IMR-90 (cell line): ENCODE measurements around the gene C10orf67. TPM values are rescaled to one million over a fixed set of nuclear protein-coding genes. Genes with fewer than 3 reads are reported as not detected.

Experiments
- ATAC-seq: fragments of 200-7000 bp; cut with Tn5 transposase; 2 replicates; pipeline ENCODE4 v1.9.1; 2020; ENCODE audit warnings: low read depth, mild to moderate bottlenecking, moderate library complexity
- BruUV-seq: library from RNA; stranded (reverse); fragments of 400-500 nt; replicated peaks from 2 replicates; lab custom pipeline; 2021; lab: Mats Ljungman, UMichigan
- CTCF ChIA-PET: fragments of 300-600 bp; formaldehyde crosslinking; extraction: SDS; loops from one replicate; lab custom pipeline; 2021; ENCODE audit warnings: antibody characterized with exemption; lab: Yijun Ruan, JAX
- POLR2A ChIA-PET: fragments of 300-600 bp; sonication (Branson Sonifier 250); formaldehyde crosslinking; loops from one replicate; lab custom pipeline; 2022; ENCODE audit warnings: antibody characterized with exemption; ENCODE audit not compliant: unreplicated experiment; lab: Charles Lee
- DNase-seq: peaks from one replicate; pipeline ENCODE4 v3.0.0; 2013
- H2AFZ ChIP-seq: replicated peaks from 2 replicates; pipeline ENCODE3; 2013; ENCODE audit warnings: low read length, mild to moderate bottlenecking; ENCODE audit not compliant: poor library complexity
- H2AK5ac ChIP-seq: 2 replicates; pipeline ENCODE4 v1.6.1; 2013; ENCODE audit warnings: low read depth, low read length, inconsistent platforms
- H2AK9ac ChIP-seq: replicated peaks from 2 replicates; pipeline ENCODE3; 2013; ENCODE audit warnings: mild to moderate bottlenecking, low read depth, low read length, moderate library complexity; ENCODE audit not compliant: poor library complexity
- H2BK120ac ChIP-seq: 2 replicates; pipeline ENCODE4 v1.6.1; 2013; ENCODE audit warnings: low read depth, low read length, inconsistent platforms
- H2BK15ac ChIP-seq: 3 replicates; pipeline ENCODE4 v1.6.1; 2013; ENCODE audit warnings: low read depth, low read length, inconsistent platforms
- H2BK20ac ChIP-seq: 2 replicates; pipeline ENCODE4 v1.6.1; 2013; ENCODE audit warnings: low read depth, mild to moderate bottlenecking, inconsistent platforms, low read length, moderate library complexity
- H2BK5ac ChIP-seq: 2 replicates; pipeline ENCODE4 v1.6.1; 2013; ENCODE audit warnings: mild to moderate bottlenecking, low read depth, low read length, inconsistent platforms; ENCODE audit not compliant: poor library complexity, severe bottlenecking
- H3K14ac ChIP-seq: replicated peaks from 2 replicates; pipeline ENCODE4 v1.6.1; 2013; ENCODE audit warnings: low read depth, low read length, inconsistent platforms
- H3K18ac ChIP-seq: 2 replicates; pipeline ENCODE4 v1.6.1; 2013; ENCODE audit warnings: low read depth, low read length, control low read depth
- H3K23ac ChIP-seq: 2 replicates; pipeline ENCODE4 v1.6.1; 2013; ENCODE audit warnings: low read depth, low read length, inconsistent platforms
- H3K27ac ChIP-seq: 2 replicates; pipeline ENCODE4 v1.5.1; 2013; ENCODE audit warnings: mild to moderate bottlenecking, control low read depth, low read length; ENCODE audit not compliant: insufficient read depth
- H3K27me3 ChIP-seq: 2 replicates; pipeline ENCODE4 v1.6.1; 2013; ENCODE audit warnings: low read length; ENCODE audit not compliant: control insufficient read depth, insufficient read depth
- H3K36me3 ChIP-seq: 2 replicates; pipeline ENCODE4 v1.6.1; 2013; ENCODE audit warnings: low read length, mixed read lengths; ENCODE audit not compliant: control insufficient read depth, insufficient read depth
- H3K4ac ChIP-seq: 2 replicates; pipeline ENCODE4 v1.6.1; 2013; ENCODE audit warnings: low read depth, low read length, inconsistent platforms
- H3K4me1 ChIP-seq: 2 replicates; pipeline ENCODE4 v1.6.1; 2013; ENCODE audit warnings: low read length, mixed read lengths; ENCODE audit not compliant: control insufficient read depth, insufficient read depth
- H3K4me2 ChIP-seq: 2 replicates; pipeline ENCODE4 v1.6.1; 2013; ENCODE audit warnings: low read depth, mild to moderate bottlenecking, control low read depth, low read length, moderate library complexity
- H3K4me3 ChIP-seq: 2 replicates; pipeline ENCODE4 v1.5.1; 2013; ENCODE audit warnings: low read depth, mild to moderate bottlenecking, control low read depth, low read length, moderate library complexity; ENCODE audit not compliant: insufficient read depth
- H3K56ac ChIP-seq: 2 replicates; pipeline ENCODE4 v1.6.1; 2013; ENCODE audit warnings: low read length, inconsistent platforms; ENCODE audit not compliant: insufficient read depth; ENCODE audit errors: extremely low read depth
- H3K79me1 ChIP-seq, 2 experiments: 2 replicates each; pipeline ENCODE4 v1.6.1; 2013; ENCODE audit warnings: low read length in 2 of 2, inconsistent platforms in 1 of 2, low read depth in 1 of 2
- H3K9ac ChIP-seq: 2 replicates; pipeline ENCODE4 v1.6.1; 2013; ENCODE audit warnings: low read depth, low read length, control low read depth
- H3K9me1 ChIP-seq: 2 replicates; pipeline ENCODE4 v1.6.1; 2013; ENCODE audit warnings: low read length, inconsistent platforms; ENCODE audit not compliant: insufficient read depth
- H3K9me3 ChIP-seq: 2 replicates; pipeline ENCODE4 v1.6.1; 2013; ENCODE audit warnings: low read length; ENCODE audit not compliant: control insufficient read depth, insufficient read depth
- H4K20me1 ChIP-seq: 2 replicates; pipeline ENCODE4 v1.6.1; 2013; ENCODE audit warnings: low read length, inconsistent platforms; ENCODE audit not compliant: insufficient read depth
- H4K5ac ChIP-seq: 2 replicates; pipeline ENCODE4 v1.6.1; 2013; ENCODE audit warnings: mild to moderate bottlenecking, low read depth, low read length, control low read depth
- H4K8ac ChIP-seq, 2 experiments: 2 replicates each; pipeline ENCODE4 v1.6.1; 2013; ENCODE audit warnings: low read depth in 2 of 2, low read length in 2 of 2, control low read depth in 1 of 2, inconsistent platforms in 1 of 2
- H4K91ac ChIP-seq: 2 replicates; pipeline ENCODE4 v1.6.1; 2013; ENCODE audit warnings: low read depth, low read length, inconsistent platforms; ENCODE audit not compliant: insufficient read depth
- FOS ChIP-seq: fragments of 150-350 bp; IDR thresholded peaks from 2 replicates; pipeline ENCODE4 v1.6.1; 2016; ENCODE audit warnings: low read depth, low read length
- MAZ ChIP-seq: IDR thresholded peaks from 2 replicates; pipeline ENCODE4 v1.6.1; 2012; ENCODE audit warnings: low read depth, mild to moderate bottlenecking, low read length, improper control_type of control experiment, moderate library complexity, borderline replicate concordance
- NFE2L2 ChIP-seq: fragments of 150-350 bp; IDR thresholded peaks from 2 replicates; pipeline ENCODE4 v1.6.1; 2016; ENCODE audit warnings: low read depth, mild to moderate bottlenecking, low read length
- RAD21 ChIP-seq: IDR thresholded peaks from 2 replicates; pipeline ENCODE4 v1.6.1; 2012; ENCODE audit warnings: low read length, improper control_type of control experiment
- RCOR1 ChIP-seq: IDR thresholded peaks from 2 replicates; pipeline ENCODE4 v1.6.1; 2012; ENCODE audit warnings: mild to moderate bottlenecking, low read length, improper control_type of control experiment; ENCODE audit not compliant: insufficient replicate concordance
- USF2 ChIP-seq: fragments of 150-350 bp; IDR thresholded peaks from 2 replicates; pipeline ENCODE4 v1.6.1; 2017; ENCODE audit warnings: mild to moderate bottlenecking, antibody characterized with exemption, low read length, low read depth
- WGBS, 2 experiments: methylation state at CpG; one replicate each; pipeline versions ENCODE4 v1.1.5 to v1.1.7; 2013; ENCODE audit warnings: missing lambda C conversion rate in 2 of 2; ENCODE audit not compliant: insufficient read length in 1 of 2; ENCODE audit errors: extremely low coverage in 2 of 2; 5-methylcytosine and 5-hydroxymethylcytosine counted together
- dilution Hi-C: fragments of 300-500 bp; cut with HindIII; formaldehyde crosslinking; loops from one replicate; pipeline ENCODE4 v1.14.3; 2018; ENCODE audit warnings: low sequenced_read_pairs; ENCODE audit not compliant: unreplicated experiment
- in situ Hi-C: fragments of 300-500 bp; cut with MboI; formaldehyde crosslinking; loops from 3 replicates; pipeline ENCODE4 v1.14.3; 2019; ENCODE audit warnings: low sequenced_read_pairs, inconsistent platforms, mixed read lengths
- intact Hi-C: fragments of 100-400 bp; cut with micrococcal nuclease; formaldehyde crosslinking; loops from 2 replicates; pipeline ENCODE4 v1.10.0; 2022
- polyA plus RNA-seq, 3 experiments: library from polyadenylated mRNA; depleted of rRNA; stranded (reverse); fragments of >200 nt; gene quantifications; 2 replicates each; pipeline ENCODE4 v1.2.3, GENCODE V29; 2012; ENCODE audit warnings: low replicate concordance in 1 of 3
- total RNA-seq: library from RNA; depleted of rRNA; stranded (reverse); fragments of >200 nt; gene quantifications from 2 replicates; pipeline ENCODE4 v1.2.3, GENCODE V29; 2012

Gene C10orf67
- total and polyA plus RNA-seq, 2 of the 4 experiments (the other 2 are of a cell fraction) = 0.15 to 0.18 TPM

DNA sequence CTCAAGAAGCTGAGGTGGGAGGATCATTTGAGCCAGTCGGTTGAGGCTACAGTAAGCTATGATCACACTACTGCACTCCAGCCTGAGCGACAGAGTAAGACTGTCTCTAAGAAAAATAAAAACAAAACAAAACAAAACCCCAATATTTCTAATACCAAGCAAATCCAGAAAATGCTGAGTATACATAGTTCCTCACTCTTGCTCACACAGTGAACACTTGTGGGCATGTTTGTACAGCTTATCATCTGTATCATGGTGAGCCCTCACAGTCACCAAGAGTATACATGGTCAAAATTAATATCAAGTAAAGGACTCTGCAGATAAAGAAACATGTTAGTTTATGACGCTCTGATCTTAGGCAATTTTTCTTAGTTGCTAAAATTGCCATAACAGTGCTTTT, 41.5 kb upstream of the C10orf67 start:
- ChIA-PET CTCF (interaction anchor here (0.7 kb wide), 1 partner anchor 305 kb away, joined by 3 read pairs; no protein-coding TSS in a partner anchor), POLR2A (no interaction called here)
- H3K18ac ChIP-seq = no peak overlapping the region
- H3K27me3 ChIP-seq = no peaks in the 10 kb centered on the region; the same call in 1 of the 2 replicates
- WGBS, 2 experiments = no CpG with 5 or more reads among the region's 3 CpGs
- H3K9me3 ChIP-seq = no peaks in the 10 kb centered on the region
- no peak overlapping the region for H3K4me2 ChIP-seq
- H3K9me1 ChIP-seq = no peaks in the 10 kb centered on the region
- no peak overlapping the region for H2BK15ac ChIP-seq
- H3K4ac ChIP-seq = no peak overlapping the region
- H3K23ac ChIP-seq = no peak overlapping the region
- dilution Hi-C loops (no loop called here), in situ Hi-C loops (no loop called here), intact Hi-C loops (no loop called here)
- DNase-seq (no peak), ATAC-seq (no peak)
- no peak overlapping the region for H2BK20ac ChIP-seq
- no peak overlapping the region for H3K27ac ChIP-seq
- BruUV-seq = no TSS peak
- H3K9ac ChIP-seq = no peak overlapping the region
- no peak overlapping the region for H3K56ac ChIP-seq
- H2AFZ ChIP-seq = no peak overlapping the region
- H2BK120ac ChIP-seq = no peak overlapping the region
- no peak overlapping the region for H2AK9ac ChIP-seq
- H4K20me1 ChIP-seq = no peaks in the 10 kb centered on the region
- no peak overlapping the region for H3K4me3 ChIP-seq
- H3K14ac ChIP-seq = no peak overlapping the region
- no peaks in the 10 kb centered on the region for H3K36me3 ChIP-seq
- no peak overlapping the region for H2AK5ac ChIP-seq
- no peak overlapping the region for H2BK5ac ChIP-seq
- TF ChIP-seq RAD21 (no peak), MAZ (no peak), RCOR1 (no peak), USF2 (no peak), FOS (no peak), NFE2L2 (no peak)
- H4K91ac ChIP-seq = no peak overlapping the region
- H4K8ac ChIP-seq = no peak overlapping the region
- no peak overlapping the region for H4K5ac ChIP-seq
- 0 out of 2 replicates have a peak, but pooled peaks cover 2% of the 10 kb centered on the region for H3K4me1 ChIP-seq
- no peaks in the 10 kb centered on the region for H3K79me1 ChIP-seq
